HG02588 (cell line): ENCODE measurements around the gene ZFAND6.

Source experiments
- ATAC-seq: cut with Tn5 transposase; IDR thresholded peaks from one replicate; pipeline ENCODE4 v1.9.1; 2021; ENCODE audit warnings: mild to moderate bottlenecking, moderate library complexity; ENCODE audit not compliant: unreplicated experiment

The ZFAND6 gene

GRCh38 chr15:80186066-80186465 is 126.6 kb downstream of the ZFAND6 start:
- no peak for ATAC-seq

DNA sequence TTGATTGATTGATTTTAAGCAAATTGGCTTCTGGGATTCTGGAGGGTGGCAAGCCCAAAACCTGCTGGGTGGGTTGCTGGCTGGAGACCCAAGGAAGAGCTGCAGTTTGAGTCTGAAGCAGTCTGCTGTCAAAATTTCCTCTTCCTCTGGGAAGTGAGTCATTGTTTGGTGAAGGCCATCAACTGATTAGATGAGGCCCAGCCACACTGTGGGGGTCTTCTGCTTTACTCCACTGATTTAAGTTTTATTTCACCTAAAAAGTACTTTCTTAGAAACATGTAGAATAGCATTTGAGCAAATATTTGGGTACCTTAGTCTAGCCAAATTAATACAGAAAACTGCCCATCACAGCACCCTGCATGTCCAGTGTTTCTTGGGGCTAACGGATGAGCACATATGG is 127.1 kb downstream of the ZFAND6 start:
- no peak for ATAC-seq
